ENCODE results near the gene RHOBTB1.

RHOBTB1 gene

GRCh38 chr10:60942134-60942787 is 1.7 kb downstream of the RHOBTB1 start:
- DNase-seq (ENCODE audit: low read depth, low spot score) = no peak

GRCh38 chr10:60940446-60940845 is 3.5 kb downstream of the RHOBTB1 start:
- no peak for DNase-seq (ENCODE audit: low read depth, low spot score)

- DNase-seq (ENCODE audit: low read depth, low spot score) = no peak
These were observed 6.0 kb downstream of the RHOBTB1 start for GRCh38 chr10:60937784-60938654.

- no peak for DNase-seq (ENCODE audit: low read depth, low spot score)
These were observed 7.0 kb downstream of the RHOBTB1 start for GRCh38 chr10:60937022-60937421.

GRCh38 chr10:60934215-60935175 is 9.5 kb downstream of the RHOBTB1 start:
- no peak for DNase-seq (ENCODE audit: low read depth, low spot score)

- DNase-seq (ENCODE audit: low read depth, low spot score) = no peak
These were observed 11.2 kb downstream of the RHOBTB1 start for GRCh38 chr10:60932756-60933155.

- no peak for DNase-seq (ENCODE audit: low read depth, low spot score)
These were observed 13.7 kb downstream of the RHOBTB1 start for GRCh38 chr10:60930237-60930636.

- DNase-seq (ENCODE audit: low read depth, low spot score) = no peak
These were observed 22.4 kb downstream of the RHOBTB1 start for GRCh38 chr10:60921633-60922032.

- no peak for DNase-seq (ENCODE audit: low read depth, low spot score)
These were observed 23.5 kb downstream of the RHOBTB1 start for GRCh38 chr10:60920479-60920878.

- DNase-seq (ENCODE audit: low read depth, low spot score) = no peak
These were observed 24.4 kb downstream of the RHOBTB1 start for GRCh38 chr10:60919551-60919950.

- DNase-seq (ENCODE audit: low read depth, low spot score) = no peak
These were observed 26.4 kb downstream of the RHOBTB1 start for GRCh38 chr10:60917331-60918280.

GRCh38 chr10:60916025-60916424 is 28.0 kb downstream of the RHOBTB1 start:
- no peak for DNase-seq (ENCODE audit: low read depth, low spot score)

GRCh38 chr10:60914690-60915141 is 29.3 kb downstream of the RHOBTB1 start:
- no peak for DNase-seq (ENCODE audit: low read depth, low spot score)

- no peak for DNase-seq (ENCODE audit: low read depth, low spot score)
These were observed 30.3 kb downstream of the RHOBTB1 start for GRCh38 chr10:60913657-60914056.

GRCh38 chr10:60913071-60913470 is 30.9 kb downstream of the RHOBTB1 start:
- DNase-seq (ENCODE audit: low read depth, low spot score) = no peak

- DNase-seq (ENCODE audit: low read depth, low spot score) = no peak
These were observed 32.3 kb downstream of the RHOBTB1 start for GRCh38 chr10:60911715-60912114.

GRCh38 chr10:60911216-60911615 is 32.8 kb downstream of the RHOBTB1 start:
- DNase-seq (ENCODE audit: low read depth, low spot score) = no peak

- DNase-seq (ENCODE audit: low read depth, low spot score) = no peak
These were observed 33.4 kb downstream of the RHOBTB1 start for GRCh38 chr10:60910543-60910942.

GRCh38 chr10:60908896-60909295 is 35.1 kb downstream of the RHOBTB1 start:
- DNase-seq (ENCODE audit: low read depth, low spot score) = no peak

- DNase-seq (ENCODE audit: low read depth, low spot score) = no peak
These were observed 36.0 kb downstream of the RHOBTB1 start for GRCh38 chr10:60908031-60908430.

- no peak for DNase-seq (ENCODE audit: low read depth, low spot score)
These were observed 36.7 kb downstream of the RHOBTB1 start for GRCh38 chr10:60907236-60907635.
